Pons (tissue), 1 donor: Measurements from ENCODE around the gene C20orf202.

Source experiments
- DNase-seq: peaks from one replicate; pipeline ENCODE4 v3.0.0-alpha.2; 2016; ENCODE audit warnings: low spot score

C20orf202 gene

GRCh38 chr20:1202762-1203504, at the start of gene C20orf202:
C20orf202 (plus strand) TSS chr20:1203454; CDS start chr20:1203586, 132 bp downstream.
- DNase-seq, result no peak

GRCh38 chr20:1154226-1154625, 49.0 kb upstream of the C20orf202 start:
- no peak for DNase-seq

- no peak for DNase-seq
Measured at GRCh38 chr20:1154691-1155090, 48.6 kb upstream of the C20orf202 start.

DNA sequence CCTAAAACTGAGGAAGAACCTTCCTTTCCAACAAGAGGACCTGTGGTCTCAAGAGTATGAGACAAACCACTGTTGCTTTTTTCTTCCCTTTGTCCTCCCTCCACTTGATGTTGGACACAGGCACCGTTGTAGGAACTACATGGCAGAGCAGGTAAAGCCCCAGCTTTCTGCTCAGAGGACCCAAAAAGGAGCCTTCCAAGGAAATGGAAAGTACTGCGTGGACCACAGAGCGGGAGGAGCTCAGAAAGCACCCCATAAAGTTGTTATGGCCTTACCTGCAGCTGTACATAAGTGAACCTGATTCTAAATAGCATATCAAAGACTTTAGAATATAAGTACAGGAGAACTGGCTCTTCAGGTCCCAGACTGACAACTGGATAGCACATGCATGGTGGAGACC, 47.9 kb upstream of the C20orf202 start:
- no peak for DNase-seq

- no peak for DNase-seq
Measured at GRCh38 chr20:1160496-1160895, 42.8 kb upstream of the C20orf202 start.

DNA sequence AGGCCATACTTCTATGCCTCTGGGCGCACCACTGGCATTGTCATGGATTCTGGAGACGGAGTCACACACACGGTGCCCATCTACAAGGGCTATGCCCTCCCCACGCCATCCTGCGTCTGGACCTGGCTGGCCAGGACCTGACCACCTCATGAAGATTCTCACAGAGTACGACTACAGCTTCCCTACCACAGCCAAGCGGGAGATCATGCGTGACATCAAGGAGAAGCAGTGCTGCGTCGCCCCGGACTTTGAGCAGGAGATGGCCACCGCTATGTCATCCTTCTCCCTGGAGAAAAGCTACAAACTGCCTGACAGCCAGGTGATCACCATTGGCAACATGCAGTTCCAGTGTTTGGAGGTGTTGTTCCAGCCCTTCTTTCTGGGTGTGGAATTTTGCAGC, 42.3 kb upstream of the C20orf202 start:
- DNase-seq, result no peak

- DNase-seq, result no peak
Measured at GRCh38 chr20:1163105-1163504, 40.1 kb upstream of the C20orf202 start.

DNA sequence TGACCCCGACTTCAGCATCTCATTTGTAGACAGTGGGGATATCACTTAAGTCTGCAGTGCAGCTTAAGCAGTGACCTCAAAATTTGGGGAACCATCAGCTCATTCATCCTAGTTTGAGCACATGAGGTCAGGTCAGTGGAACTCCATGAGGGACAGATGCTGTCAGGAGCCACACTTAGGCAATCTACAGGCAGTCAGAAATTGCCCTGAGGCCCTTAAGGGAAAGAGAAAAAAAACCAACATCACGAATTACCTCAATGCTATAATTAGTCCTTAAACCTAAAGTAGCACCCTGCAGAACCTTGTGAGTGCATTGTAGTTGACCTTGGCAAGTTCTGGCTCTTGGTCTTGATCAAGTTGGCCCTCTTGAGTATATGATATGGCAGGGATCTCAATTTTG, 39.6 kb upstream of the C20orf202 start:
- DNase-seq, result no peak

GRCh38 chr20:1164871-1165270, 38.4 kb upstream of the C20orf202 start:
- DNase-seq, result no peak

GRCh38 chr20:1165521-1165920, 37.7 kb upstream of the C20orf202 start:
- DNase-seq, result no peak

- no peak for DNase-seq
Measured at GRCh38 chr20:1165941-1166340, 37.3 kb upstream of the C20orf202 start.

GRCh38 chr20:1166948-1167720, 36.1 kb upstream of the C20orf202 start:
- DNase-seq, result no peak

- no peak for DNase-seq
Measured at GRCh38 chr20:1169224-1169623, 34.0 kb upstream of the C20orf202 start.

- no peak for DNase-seq
Measured at GRCh38 chr20:1171461-1172093, 31.7 kb upstream of the C20orf202 start.

DNA sequence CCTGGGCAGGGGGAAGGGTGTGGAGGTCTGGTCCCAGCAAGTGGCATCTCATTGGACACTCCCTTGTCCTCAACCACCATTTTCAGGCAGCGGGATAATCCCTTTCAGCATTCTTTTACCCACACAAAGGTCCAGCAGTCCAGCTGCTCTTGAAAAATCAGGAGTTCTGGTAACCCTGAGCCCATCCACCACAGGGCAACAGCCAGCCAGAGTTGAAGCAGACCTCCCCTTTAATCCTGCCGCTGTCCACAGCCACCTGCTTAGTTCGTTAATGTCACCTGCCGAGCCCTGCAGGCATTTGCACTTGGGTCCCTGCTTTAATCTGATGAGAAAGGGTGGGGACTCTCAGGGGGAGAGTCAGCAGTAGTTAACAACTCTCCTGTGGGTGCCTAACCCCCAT, 29.6 kb upstream of the C20orf202 start:
- no peak for DNase-seq

GRCh38 chr20:1174787-1175186, 28.5 kb upstream of the C20orf202 start:
- no peak for DNase-seq

- no peak for DNase-seq
Measured at GRCh38 chr20:1177680-1178079, 25.6 kb upstream of the C20orf202 start.

GRCh38 chr20:1178103-1178502, 25.2 kb upstream of the C20orf202 start:
- DNase-seq, result no peak

DNA sequence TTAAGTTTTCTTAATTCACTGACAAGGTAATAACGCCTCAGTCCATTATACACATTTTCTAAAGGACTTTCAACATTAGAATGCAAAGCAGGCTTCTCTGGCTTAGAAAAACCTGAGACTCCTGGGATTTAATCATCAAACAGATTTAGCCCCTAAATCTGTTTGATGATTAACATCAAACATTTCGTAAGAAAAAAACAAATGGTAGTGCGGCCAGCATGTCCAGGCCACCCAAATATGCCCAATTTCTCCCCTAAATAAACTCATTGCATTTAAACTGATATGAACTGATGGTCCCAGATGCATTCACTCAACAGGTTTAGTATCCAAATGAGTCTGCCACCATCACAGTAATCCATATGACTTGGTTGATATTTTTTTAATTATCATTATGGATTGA, 24.6 kb upstream of the C20orf202 start:
- no peak for DNase-seq

DNA sequence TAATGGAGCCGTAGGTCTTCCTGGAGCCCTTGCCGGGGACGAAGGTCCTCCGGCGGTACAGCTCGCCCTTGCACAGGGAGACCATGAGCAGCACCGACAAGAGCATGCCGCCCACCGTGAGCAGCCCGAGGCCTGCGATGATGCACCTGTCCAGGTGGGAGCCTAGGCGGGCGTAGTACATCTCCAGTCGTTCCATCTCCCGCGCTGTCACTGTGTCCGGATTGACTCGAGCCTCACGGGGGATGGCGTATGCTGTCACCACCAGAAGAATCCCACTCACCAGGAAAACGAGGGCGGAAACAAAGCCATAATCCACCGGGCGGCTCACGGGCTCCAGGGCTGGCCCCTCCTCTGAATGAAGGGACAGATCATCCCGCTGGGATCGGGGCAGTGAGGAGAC, 22.3 kb upstream of the C20orf202 start:
- no peak for DNase-seq

- DNase-seq, result no peak
Measured at GRCh38 chr20:1182106-1182505, 21.1 kb upstream of the C20orf202 start.

GRCh38 chr20:1183153-1183552, 20.1 kb upstream of the C20orf202 start:
- DNase-seq, result no peak

DNA sequence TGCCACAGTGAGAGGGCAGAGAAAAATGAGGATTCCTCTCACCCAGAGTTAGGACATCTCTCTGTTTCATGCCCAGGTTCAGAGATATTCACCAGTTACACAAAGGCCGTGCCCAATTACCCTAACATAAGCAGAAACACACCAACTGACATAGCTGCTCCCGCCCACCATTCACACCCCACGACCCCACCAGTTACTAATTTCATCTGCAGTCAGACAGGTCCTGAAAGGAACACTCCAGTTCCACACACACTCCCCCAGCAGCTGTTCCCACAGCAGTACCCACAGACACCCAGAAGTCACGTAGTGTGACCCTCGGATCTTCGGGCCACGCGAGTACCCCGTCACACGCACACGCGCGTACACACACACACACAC, 19.0 kb upstream of the C20orf202 start:
- DNase-seq, result no peak
